Adrenal gland (tissue), 12 donors: ENCODE measurements around the gene FBXW8. TPM values are rescaled to one million over a fixed set of nuclear protein-coding genes. Genes with fewer than 3 reads are reported as not detected.
A peak's percentile ranks its signal among the peaks of the same experiment; 100 is the strongest.

Experiments
- DNase-seq, 7 donors: peaks; one replicate each; pipeline ENCODE4 v3.0.0-alpha.2; 2019 to 2020
- H3K27ac ChIP-seq, 5 donors: fragments of 200-600 bp; sonication (generic) in 4 of 5; 1 replicate in 3 of 5; 2 replicates in 2 of 5; pipeline versions ENCODE4 v1.5.1 to v1.8.0; 2016 to 2020; ENCODE audit warnings: mild to moderate bottlenecking in 1 of 5
- H3K27me3 ChIP-seq: fragments of 200-600 bp; 2 replicates; pipeline ENCODE4 v1.8.0; 2021
- H3K36me3 ChIP-seq, 2 donors: fragments of 200-600 bp; replicated peaks in 1 of 2; 1 replicate in 1 of 2; 2 replicates in 1 of 2; pipeline versions ENCODE4 v1.5.1 to v1.8.0; 2018 to 2022
- H3K4me1 ChIP-seq, 2 donors: fragments of 200-600 bp; replicated peaks in 1 of 2; 1 replicate in 1 of 2; 2 replicates in 1 of 2; pipeline versions ENCODE4 v1.5.1 to v1.8.0; 2018 to 2021
- H3K4me3 ChIP-seq, 4 donors: fragments of 200-600 bp; sonication (generic) in 3 of 4; one replicate each; pipeline ENCODE4 v1.5.1; 2016 to 2018
- H3K9me3 ChIP-seq, 3 donors: fragments of 200-600 bp; sonication (generic) in 1 of 3; replicated peaks in 1 of 3; 1 replicate in 2 of 3; 2 replicates in 1 of 3; pipeline versions ENCODE4 v1.5.1 to v1.8.0; 2016 to 2021
- POLR2A ChIP-seq, 2 donors: fragments of 450-650 bp; IDR thresholded peaks; one replicate each; pipeline ENCODE4 v1.6.1; 2017; ENCODE audit warnings: antibody characterized with exemption in 2 of 2, mild to moderate bottlenecking in 2 of 2, moderate library complexity in 1 of 2
- WGBS, 4 donors: extraction: QIAGEN DNeasy Blood & Tissue Kit in 2 of 4; methylation state at CpG; one replicate each; pipeline versions ENCODE4 v1.1.5 to v1.1.7; 2013 to 2017; 5-methylcytosine and 5-hydroxymethylcytosine counted together
- intact Hi-C, 2 donors: fragments of 100-400 bp; cut with DNase I; formaldehyde crosslinking; loops; one replicate each; pipeline versions ENCODE4 v1.14.1 to v1.15.0; 2022 to 2023
- polyA plus RNA-seq, 3 donors: library from polyadenylated mRNA; stranded (reverse); fragments of 200-250 nt in 2 of 3; fragments of 350-450 nt in 1 of 3; fragmentation: Illumina TruSeq in 1 of 3; extraction: RNeasy Lipid Tissue Mini Kit (QIAGEN cat#74804) in 1 of 3; gene quantifications; one replicate each; pipeline ENCODE4 v1.2.3, GENCODE V29; 2013 to 2014
- total RNA-seq, 9 donors: library from RNA; depleted of rRNA in 4 of 9; stranded (reverse); fragments of >200 nt in 4 of 9; fragments of 120-200 nt in 1 of 9; fragmentation: NEBNext Ultra II Directional in 1 of 9; extraction: Animal tissue kit (Norgen Biotek cat#: 25700) in 1 of 9; gene quantifications; one replicate each; pipeline versions ENCODE4 v1.1.0 to v1.2.4, GENCODE V29; 2013 to 2023
- TF ChIP-seq, protein P1 (sequence below), 6 experiments: fragments of 450-650 bp in 4 of 6; fragments of 200-600 bp in 2 of 6; sonication (generic) in 1 of 6; IDR thresholded peaks; 1 replicate in 5 of 6; 2 replicates in 1 of 6; pipeline versions ENCODE4 v1.5.1 to v1.8.0; 2016 to 2021; ENCODE audit warnings: antibody characterized with exemption in 6 of 6, mild to moderate bottlenecking in 2 of 6, moderate library complexity in 1 of 6
- donor health status: healthy with polysubstance abuse.
- donor health status: Bipolar disorder and iron deficiency.
- donor health status: DM: yes; HTN: yes; CAD: no.
- donor health status: DM: no; HTN: no; CAD: no.
- donor health status: DM: no; HTN: no; CAD: no.
- donor health status: DM: yes; HTN: yes; CAD: no.

The FBXW8 gene
- total and polyA plus RNA-seq, 12 donors, result 2.9 to 19.1 (median 14.3) TPM

DNA sequence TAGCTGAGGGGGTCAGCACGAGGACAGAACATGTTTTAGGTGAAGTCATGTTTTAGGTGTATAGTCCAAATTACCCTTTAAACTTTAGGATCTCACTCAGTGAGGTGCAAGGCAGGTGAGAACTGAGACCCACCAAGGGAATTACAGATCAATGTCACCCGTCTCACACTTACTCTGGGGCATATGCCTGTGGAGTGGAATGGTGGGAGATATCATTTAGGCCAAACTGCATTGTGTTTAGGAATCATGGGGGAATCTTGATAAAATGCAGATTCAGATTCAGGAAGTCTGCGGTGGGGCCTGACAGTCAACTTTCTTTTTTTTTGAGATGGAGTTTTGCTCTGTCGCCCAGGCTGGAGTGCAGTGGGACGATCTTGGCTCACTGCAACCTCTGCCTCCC, 17.8 kb downstream of the FBXW8 start:
- Histone ChIP-seq H3K36me3 (peaks cover 0 to 13% of the 10 kb centered on the region in 2 donors), H3K4me1 (peaks cover 7 to 8% of the 10 kb centered on the region in 2 donors), H3K27ac (no peak overlapping the region), H3K9me3 (no peaks in the 10 kb centered on the region), H3K4me3 (no peak overlapping the region), H3K27me3 (no peaks in the 10 kb centered on the region)
- no peak for DNase-seq
- intact Hi-C loops, result no loop called here
- TF ChIP-seq, protein P1, sequence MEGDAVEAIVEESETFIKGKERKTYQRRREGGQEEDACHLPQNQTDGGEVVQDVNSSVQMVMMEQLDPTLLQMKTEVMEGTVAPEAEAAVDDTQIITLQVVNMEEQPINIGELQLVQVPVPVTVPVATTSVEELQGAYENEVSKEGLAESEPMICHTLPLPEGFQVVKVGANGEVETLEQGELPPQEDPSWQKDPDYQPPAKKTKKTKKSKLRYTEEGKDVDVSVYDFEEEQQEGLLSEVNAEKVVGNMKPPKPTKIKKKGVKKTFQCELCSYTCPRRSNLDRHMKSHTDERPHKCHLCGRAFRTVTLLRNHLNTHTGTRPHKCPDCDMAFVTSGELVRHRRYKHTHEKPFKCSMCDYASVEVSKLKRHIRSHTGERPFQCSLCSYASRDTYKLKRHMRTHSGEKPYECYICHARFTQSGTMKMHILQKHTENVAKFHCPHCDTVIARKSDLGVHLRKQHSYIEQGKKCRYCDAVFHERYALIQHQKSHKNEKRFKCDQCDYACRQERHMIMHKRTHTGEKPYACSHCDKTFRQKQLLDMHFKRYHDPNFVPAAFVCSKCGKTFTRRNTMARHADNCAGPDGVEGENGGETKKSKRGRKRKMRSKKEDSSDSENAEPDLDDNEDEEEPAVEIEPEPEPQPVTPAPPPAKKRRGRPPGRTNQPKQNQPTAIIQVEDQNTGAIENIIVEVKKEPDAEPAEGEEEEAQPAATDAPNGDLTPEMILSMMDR (IDR thresholded peaks at IDR 0.05), result no peak
- TF ChIP-seq POLR2A (IDR thresholded peaks at IDR 0.05), result no peak
- WGBS, 4 donors, result 89 to 97% (median 95%) methylated on average over 4 to 5 of the region's 5 CpGs

DNA sequence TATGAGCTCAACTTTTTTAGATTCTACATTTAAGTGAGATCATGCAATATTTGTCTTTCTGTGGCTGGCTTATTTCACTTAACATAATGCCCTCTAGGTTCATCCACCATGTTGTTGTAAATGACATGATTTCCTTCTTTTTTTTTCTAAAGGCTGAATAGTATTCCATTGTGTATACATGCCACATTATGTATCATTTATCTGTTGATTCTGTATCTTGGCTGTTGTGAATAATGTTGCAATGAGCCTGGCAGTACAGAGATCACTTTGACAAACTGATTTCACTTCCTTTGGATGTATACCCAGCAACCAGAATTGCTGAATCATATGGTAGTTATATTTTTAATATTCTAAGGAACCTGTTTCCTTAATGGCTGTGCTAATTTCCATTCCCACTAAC, 19.1 kb downstream of the FBXW8 start:
- H3K9me3 ChIP-seq, result no peaks in the 10 kb centered on the region
- no peak for DNase-seq
- peaks cover 0 to 13% of the 10 kb centered on the region in 2 donors for H3K36me3 ChIP-seq
- intact Hi-C loops, result no loop called here
- no peak overlapping the region for H3K27ac ChIP-seq
- no peak overlapping the region for H3K4me3 ChIP-seq
- no peaks in the 10 kb centered on the region for H3K27me3 ChIP-seq
- TF ChIP-seq, protein P1 (IDR thresholded peaks at IDR 0.05), result no peak
- TF ChIP-seq POLR2A (IDR thresholded peaks at IDR 0.05), result no peak
- H3K4me1 ChIP-seq, result peaks cover 16 to 20% of the 10 kb centered on the region in 2 donors

DNA sequence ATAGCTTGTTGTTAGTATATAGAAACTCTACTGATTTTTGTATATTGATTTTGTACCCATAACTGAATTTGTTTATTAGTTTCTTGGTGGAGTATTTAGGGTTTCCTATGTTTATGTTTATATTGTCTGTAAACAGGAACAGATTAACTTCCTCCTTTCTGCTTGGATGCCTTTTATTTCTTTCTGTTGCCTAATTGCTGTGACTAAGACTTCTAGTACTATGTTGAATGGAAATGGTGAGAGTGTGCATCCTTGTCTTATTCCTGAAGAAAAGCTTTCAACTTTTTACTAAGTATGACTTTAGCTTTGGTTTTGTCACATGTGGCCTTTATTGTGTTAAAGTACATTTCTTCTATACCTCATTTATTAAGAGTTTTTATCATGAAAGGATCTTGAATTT, 20.9 kb downstream of the FBXW8 start:
- Histone ChIP-seq H3K9me3 (no peaks in the 10 kb centered on the region), H3K36me3 (peaks cover 0 to 13% of the 10 kb centered on the region in 2 donors), H3K27me3 (no peaks in the 10 kb centered on the region), H3K4me1 (peaks cover 27 to 28% of the 10 kb centered on the region in 2 donors), H3K4me3 (no peak overlapping the region), H3K27ac (no peak overlapping the region)
- no peak for TF ChIP-seq POLR2A (IDR thresholded peaks at IDR 0.05)
- TF ChIP-seq, protein P1 (IDR thresholded peaks at IDR 0.05), result no peak
- intact Hi-C loops, result no loop called here
- DNase-seq, result no peak

DNA sequence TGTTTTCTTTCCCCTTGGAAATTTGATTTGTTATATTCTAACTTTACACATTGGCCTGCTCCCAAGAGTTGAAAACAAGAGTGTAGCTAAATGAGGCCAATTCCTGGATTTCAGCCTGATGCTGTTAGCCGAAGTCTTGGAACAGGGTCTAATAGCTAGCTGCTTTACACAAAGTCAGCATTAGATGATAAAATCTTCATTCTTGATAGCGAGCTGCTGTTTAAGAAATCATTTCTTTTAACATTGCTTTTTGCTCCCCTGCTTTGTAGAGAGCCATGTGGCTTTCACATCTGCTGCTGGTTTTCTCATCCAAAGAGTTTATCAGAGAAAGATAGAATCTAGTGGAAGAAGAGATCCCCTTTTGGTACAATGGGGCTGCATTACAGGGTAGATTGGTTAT, 22.3 kb downstream of the FBXW8 start:
- 32 to 48% (median 41%) methylated on average over 2 of the region's 2 CpGs for WGBS, 4 donors
- H3K27me3 ChIP-seq, result no peaks in the 10 kb centered on the region
- peaks cover 0 to 13% of the 10 kb centered on the region in 2 donors for H3K36me3 ChIP-seq
- H3K27ac ChIP-seq, result peak overlapping the region in 1 of 5 donors; percentile 2
- intact Hi-C loops, result no loop called here
- DNase-seq, result no peak
- no peak overlapping the region for H3K4me3 ChIP-seq
- H3K4me1 ChIP-seq, result peaks cover 27 to 28% of the 10 kb centered on the region in 2 donors
- TF ChIP-seq, protein P1 (IDR thresholded peaks at IDR 0.05), result no peak
- TF ChIP-seq POLR2A (IDR thresholded peaks at IDR 0.05), result no peak
- H3K9me3 ChIP-seq, result no peaks in the 10 kb centered on the region
